ENCODE data around the gene DGUOK.
"Not testable (repeated sequence)": the region's sequence is repeated elsewhere in the genome, so short reads cannot be mapped to it uniquely, and the experiment has no call there.

DGUOK gene

GRCh38 chr2:73901143-73901542, 25.5 kb upstream of the DGUOK start:
- DNase-seq, result no peak

GRCh38 chr2:73902284-73902683, 24.4 kb upstream of the DGUOK start:
- DNase-seq, result no peak

- no peak for DNase-seq
These were observed 23.4 kb upstream of the DGUOK start for GRCh38 chr2:73903313-73903712.

GRCh38 chr2:73903949-73904613, 22.6 kb upstream of the DGUOK start:
- not testable (repeated sequence) for DNase-seq

GRCh38 chr2:73904952-73905351, 21.7 kb upstream of the DGUOK start:
- no peak for DNase-seq

GRCh38 chr2:73906847-73907505, 19.7 kb upstream of the DGUOK start:
- no peak for DNase-seq

GRCh38 chr2:73907840-73908452, 18.7 kb upstream of the DGUOK start:
- no peak for DNase-seq

GRCh38 chr2:73908689-73909652, 17.7 kb upstream of the DGUOK start:
- no peak for DNase-seq

- DNase-seq, result no peak
These were observed 15.7 kb upstream of the DGUOK start for GRCh38 chr2:73910873-73911547.

- no peak for DNase-seq
These were observed 15.0 kb upstream of the DGUOK start for GRCh38 chr2:73911548-73912208.

GRCh38 chr2:73913414-73914054, 13.1 kb upstream of the DGUOK start:
- no peak for DNase-seq

GRCh38 chr2:73914667-73915066, 12.0 kb upstream of the DGUOK start:
- no peak for DNase-seq

- DNase-seq, result no peak
These were observed 11.2 kb upstream of the DGUOK start for GRCh38 chr2:73915437-73915993.

- no peak for DNase-seq
These were observed 10.0 kb upstream of the DGUOK start for GRCh38 chr2:73916666-73917065.

GRCh38 chr2:73917296-73917695, 9.4 kb upstream of the DGUOK start:
- no peak for DNase-seq

GRCh38 chr2:73917696-73918207, 8.9 kb upstream of the DGUOK start:
- no peak for DNase-seq

- no peak for DNase-seq
These were observed 7.8 kb upstream of the DGUOK start for GRCh38 chr2:73918856-73919255.

GRCh38 chr2:73919596-73920228, 7.0 kb upstream of the DGUOK start:
- DNase-seq, result no peak

- DNase-seq, result no peak
These were observed 5.8 kb upstream of the DGUOK start for GRCh38 chr2:73920577-73921545.

All from right forelimb (tissue), 1 donor.